Thyroid gland (tissue), 4 donors: ENCODE results near the gene XRCC6. TPM values are rescaled to one million over a fixed set of nuclear protein-coding genes. Genes with fewer than 3 reads are reported as not detected.

ENCODE experiments used
- DNase-seq, 2 donors: peaks; one replicate each; pipeline ENCODE4 v3.0.0-alpha.2; 2019
- H3K27ac ChIP-seq, 3 donors: fragments of 200-600 bp; sonication (generic); 1 replicate in 2 of 3; 2 replicates in 1 of 3; pipeline ENCODE4 v1.5.1; 2016 to 2019; ENCODE audit warnings: mild to moderate bottlenecking in 1 of 3, moderate library complexity in 1 of 3
- H3K27me3 ChIP-seq: fragments of 200-600 bp; sonication (generic); one replicate; pipeline ENCODE4 v1.5.1; 2019
- H3K36me3 ChIP-seq, 2 donors: fragments of 200-600 bp; sonication (generic); one replicate each; pipeline ENCODE4 v1.5.1; 2016 to 2019
- H3K4me1 ChIP-seq, 2 donors: fragments of 200-600 bp; sonication (generic); one replicate each; pipeline ENCODE4 v1.5.1; 2017 to 2019
- H3K4me3 ChIP-seq, 3 donors: fragments of 200-600 bp; sonication (generic); replicated peaks in 1 of 3; 1 replicate in 2 of 3; 2 replicates in 1 of 3; pipeline ENCODE4 v1.5.1; 2016; ENCODE audit warnings: mild to moderate bottlenecking in 1 of 3
- H3K9me3 ChIP-seq: fragments of 200-600 bp; sonication (generic); one replicate; pipeline ENCODE4 v1.5.1; 2017
- POLR2A ChIP-seq, 2 donors: fragments of 450-650 bp; IDR thresholded peaks; one replicate each; pipeline ENCODE4 v1.6.1; 2017; ENCODE audit warnings: antibody characterized with exemption in 2 of 2, mild to moderate bottlenecking in 2 of 2, moderate library complexity in 1 of 2
- WGBS, 2 donors: methylation state at CpG; one replicate each; pipeline ENCODE4 v1.1.5; 2017; 5-methylcytosine and 5-hydroxymethylcytosine counted together
- intact Hi-C: fragments of 100-400 bp; cut with DNase I; formaldehyde crosslinking; loops from one replicate; pipeline ENCODE4 v1.15.1; 2023
- total RNA-seq, 4 donors: library from RNA; depleted of rRNA; stranded (reverse); fragments of >200 nt; gene quantifications; one replicate each; pipeline ENCODE4 v1.2.3, GENCODE V29; 2016
- TF ChIP-seq, protein P1 (sequence below), 6 experiments: fragments of 200-600 bp in 3 of 6; fragments of 450-650 bp in 3 of 6; sonication (generic) in 3 of 6; IDR thresholded peaks; one replicate each; pipeline ENCODE4 v1.5.1; 2016 to 2019; ENCODE audit warnings: antibody characterized with exemption in 6 of 6, mild to moderate bottlenecking in 2 of 6, inconsistent platforms in 1 of 6, moderate library complexity in 1 of 6

XRCC6 gene
- total RNA-seq, 4 donors from 2014 or later: 171 to 220 (median 195) TPM

DNA sequence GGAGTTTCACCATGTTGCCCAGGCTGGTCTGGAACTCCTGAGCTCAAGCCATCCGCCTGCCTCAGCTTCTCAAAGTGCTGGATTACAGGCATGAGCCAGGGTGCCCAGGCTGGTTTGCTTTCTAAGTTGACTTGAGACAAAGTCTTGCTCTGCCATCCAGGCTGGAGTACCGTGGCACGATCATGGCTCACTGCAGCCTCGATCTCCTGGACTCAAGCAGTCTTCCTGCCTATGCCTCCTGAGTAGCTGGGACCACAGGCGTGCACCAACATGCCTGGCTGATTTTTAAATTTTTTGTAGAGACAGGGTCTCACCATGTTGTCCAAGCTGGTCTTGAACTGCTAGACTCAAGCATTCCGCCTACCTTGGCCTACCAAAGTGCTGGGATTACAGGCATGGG lies 36.6 kb downstream of the XRCC6 start:
- no peak for TF ChIP-seq POLR2A (IDR thresholded peaks at IDR 0.05)
- TF ChIP-seq, protein P1, sequence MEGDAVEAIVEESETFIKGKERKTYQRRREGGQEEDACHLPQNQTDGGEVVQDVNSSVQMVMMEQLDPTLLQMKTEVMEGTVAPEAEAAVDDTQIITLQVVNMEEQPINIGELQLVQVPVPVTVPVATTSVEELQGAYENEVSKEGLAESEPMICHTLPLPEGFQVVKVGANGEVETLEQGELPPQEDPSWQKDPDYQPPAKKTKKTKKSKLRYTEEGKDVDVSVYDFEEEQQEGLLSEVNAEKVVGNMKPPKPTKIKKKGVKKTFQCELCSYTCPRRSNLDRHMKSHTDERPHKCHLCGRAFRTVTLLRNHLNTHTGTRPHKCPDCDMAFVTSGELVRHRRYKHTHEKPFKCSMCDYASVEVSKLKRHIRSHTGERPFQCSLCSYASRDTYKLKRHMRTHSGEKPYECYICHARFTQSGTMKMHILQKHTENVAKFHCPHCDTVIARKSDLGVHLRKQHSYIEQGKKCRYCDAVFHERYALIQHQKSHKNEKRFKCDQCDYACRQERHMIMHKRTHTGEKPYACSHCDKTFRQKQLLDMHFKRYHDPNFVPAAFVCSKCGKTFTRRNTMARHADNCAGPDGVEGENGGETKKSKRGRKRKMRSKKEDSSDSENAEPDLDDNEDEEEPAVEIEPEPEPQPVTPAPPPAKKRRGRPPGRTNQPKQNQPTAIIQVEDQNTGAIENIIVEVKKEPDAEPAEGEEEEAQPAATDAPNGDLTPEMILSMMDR (IDR thresholded peaks at IDR 0.05): no peak
- no peaks in the 10 kb centered on the region for H3K27me3 ChIP-seq
- 96 to 98% methylated on average over 6 of the region's 6 CpGs for WGBS, 2 donors
- H3K36me3 ChIP-seq: peaks cover 92 to 93% of the 10 kb centered on the region in 2 donors
- no peak for DNase-seq
- intact Hi-C loops: no loop called here
- H3K4me3 ChIP-seq: no peak overlapping the region
- H3K9me3 ChIP-seq: no peaks in the 10 kb centered on the region
- no peak overlapping the region for H3K27ac ChIP-seq
- H3K4me1 ChIP-seq: no peaks in the 10 kb centered on the region

DNA sequence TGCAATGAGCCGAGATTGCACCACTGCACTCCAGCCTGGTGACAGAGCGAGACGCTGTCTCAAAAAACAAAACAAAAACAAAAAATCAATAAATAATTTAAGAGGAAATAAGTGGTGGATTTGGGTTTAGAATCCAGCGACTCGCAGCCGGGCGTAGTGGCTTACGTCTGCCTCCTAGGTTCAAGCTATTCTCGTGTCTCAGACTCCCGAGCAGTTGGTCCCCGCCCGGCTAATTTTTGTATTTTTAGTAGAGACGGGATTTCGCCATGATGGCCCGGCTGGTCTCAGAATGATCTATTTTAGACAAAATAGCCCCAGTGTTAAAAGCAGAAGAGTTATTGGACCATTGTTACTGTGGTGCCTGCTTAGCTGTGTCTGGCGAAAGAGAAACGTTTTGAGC lies 37.8 kb downstream of the XRCC6 start:
- 95% methylated on average over 17 of the region's 17 CpGs for WGBS, 2 donors
- Histone ChIP-seq H3K4me1 (no peaks in the 10 kb centered on the region), H3K4me3 (no peak overlapping the region), H3K27ac (no peak overlapping the region), H3K9me3 (no peaks in the 10 kb centered on the region), H3K36me3 (peaks cover 92 to 93% of the 10 kb centered on the region in 2 donors), H3K27me3 (no peaks in the 10 kb centered on the region)
- intact Hi-C loops: no loop called here
- TF ChIP-seq, protein P1 (IDR thresholded peaks at IDR 0.05): no peak
- TF ChIP-seq POLR2A (IDR thresholded peaks at IDR 0.05): no peak
- no peak for DNase-seq

DNA sequence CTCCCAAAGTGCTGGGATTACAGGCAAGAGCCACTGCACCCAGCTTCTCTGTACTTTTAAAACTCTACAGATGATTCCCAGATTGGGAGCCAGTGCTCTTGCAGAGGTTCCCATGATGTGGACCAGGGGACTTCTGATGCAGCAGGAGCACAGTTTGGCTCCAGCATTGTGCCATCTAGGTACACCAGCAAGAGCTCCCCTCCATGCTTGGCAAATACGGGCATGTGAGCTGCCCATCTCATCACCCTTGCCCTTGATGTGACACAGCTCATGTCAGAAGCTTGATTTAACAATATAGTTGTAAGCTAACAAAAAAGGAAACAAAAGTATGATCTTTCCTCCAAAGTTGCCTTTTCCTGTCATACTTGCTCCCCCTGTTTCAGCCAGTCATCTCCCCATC lies 38.8 kb downstream of the XRCC6 start:
- TF ChIP-seq, protein P1 (IDR thresholded peaks at IDR 0.05): no peak
- no peak for TF ChIP-seq POLR2A (IDR thresholded peaks at IDR 0.05)
- Histone ChIP-seq H3K27ac (no peak overlapping the region), H3K27me3 (no peaks in the 10 kb centered on the region), H3K36me3 (peaks cover 89 to 92% of the 10 kb centered on the region in 2 donors), H3K4me1 (no peaks in the 10 kb centered on the region), H3K9me3 (no peaks in the 10 kb centered on the region), H3K4me3 (no peak overlapping the region)
- WGBS, 2 donors: 70 to 87% methylated on average over 1 of the region's 1 CpG
- no peak for DNase-seq
- intact Hi-C loops: no loop called here

DNA sequence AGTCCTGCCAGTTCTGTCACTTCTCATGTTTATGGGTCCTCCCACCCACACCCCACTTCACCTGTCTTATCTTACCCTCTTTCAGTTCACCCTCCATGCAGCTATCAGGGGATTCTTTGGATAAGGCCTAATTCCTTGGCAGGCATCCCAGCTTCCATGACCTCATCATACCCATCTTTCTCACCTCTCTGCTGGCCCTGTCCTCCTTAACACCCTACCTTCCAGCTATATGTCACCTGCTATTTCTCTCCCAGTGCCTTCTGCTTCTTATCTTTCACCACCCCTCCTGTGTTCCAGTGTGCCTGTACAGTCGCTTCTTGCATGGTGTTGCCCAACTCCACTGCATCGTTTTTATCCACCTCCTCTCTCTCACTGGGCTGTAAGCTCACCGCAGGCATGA lies 39.3 kb downstream of the XRCC6 start:
- Histone ChIP-seq H3K27me3 (no peaks in the 10 kb centered on the region), H3K9me3 (no peaks in the 10 kb centered on the region), H3K4me1 (no peaks in the 10 kb centered on the region), H3K4me3 (no peak overlapping the region), H3K36me3 (peaks cover 85 to 91% of the 10 kb centered on the region in 2 donors), H3K27ac (no peak overlapping the region)
- TF ChIP-seq POLR2A (IDR thresholded peaks at IDR 0.05): no peak
- TF ChIP-seq, protein P1 (IDR thresholded peaks at IDR 0.05): no peak
- 95% methylated on average over 3 of the region's 3 CpGs for WGBS, 2 donors
- intact Hi-C loops: no loop called here
- DNase-seq: no peak

DNA sequence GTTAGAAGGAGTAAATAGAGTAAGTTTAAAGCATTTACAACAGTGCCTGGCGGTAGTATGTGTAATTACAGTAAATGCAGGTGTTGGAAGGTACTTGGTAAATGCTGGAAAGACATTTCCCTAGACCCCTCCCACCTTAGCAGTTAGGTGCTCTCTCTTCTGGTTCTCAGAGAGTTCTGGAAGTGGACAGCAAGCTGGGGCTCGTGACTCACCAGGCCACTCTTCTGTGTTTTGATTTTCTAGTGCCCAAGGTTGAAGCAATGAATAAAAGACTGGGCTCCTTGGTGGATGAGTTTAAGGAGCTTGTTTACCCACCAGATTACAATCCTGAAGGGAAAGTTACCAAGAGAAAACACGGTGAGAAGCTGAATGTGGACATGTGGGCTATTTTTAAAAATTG lies 40.0 kb downstream of the XRCC6 start:
- Histone ChIP-seq H3K27ac (no peak overlapping the region), H3K27me3 (no peaks in the 10 kb centered on the region), H3K4me1 (no peaks in the 10 kb centered on the region), H3K36me3 (peaks cover 80 to 86% of the 10 kb centered on the region in 2 donors), H3K9me3 (no peaks in the 10 kb centered on the region), H3K4me3 (no peak overlapping the region)
- no peak for TF ChIP-seq POLR2A (IDR thresholded peaks at IDR 0.05)
- TF ChIP-seq, protein P1 (IDR thresholded peaks at IDR 0.05): no peak
- intact Hi-C loops: no loop called here
- DNase-seq: no peak
- WGBS, 2 donors: 92 to 96% methylated on average over 3 of the region's 3 CpGs
